HG03565 (cell line): ENCODE measurements around the gene TEC.
"Not testable (repeated sequence)": the region's sequence is repeated elsewhere in the genome, so short reads cannot be mapped to it uniquely, and the experiment has no call there.

ENCODE experiments used
- ATAC-seq: cut with Tn5 transposase; IDR thresholded peaks from one replicate; pipeline ENCODE4 v1.9.1; 2021; ENCODE audit warnings: mild to moderate bottlenecking, moderate library complexity; ENCODE audit not compliant: unreplicated experiment

Gene TEC

DNA sequence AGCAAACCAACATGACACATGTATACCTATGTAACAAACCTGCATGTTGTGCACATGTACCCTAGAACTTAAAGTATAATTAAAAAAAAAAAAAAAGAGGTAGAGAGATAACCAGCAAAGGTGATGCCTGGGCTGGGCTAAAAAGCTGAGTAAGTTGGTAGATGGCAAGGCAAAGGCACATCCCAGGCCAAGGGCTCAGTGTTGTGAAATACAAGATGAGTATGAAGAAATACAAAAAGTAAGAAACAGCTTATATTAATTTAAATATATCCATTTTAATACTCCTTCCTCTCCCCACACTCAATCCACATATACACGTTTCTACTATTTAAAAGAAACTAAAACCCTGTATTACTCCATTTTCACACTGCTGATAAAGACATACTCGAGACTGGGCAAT, 25.8 kb downstream of the TEC start:
- no peak for ATAC-seq

GRCh38 chr4:48243429-48243828, 26.2 kb downstream of the TEC start:
- no peak for ATAC-seq

GRCh38 chr4:48242511-48243195, 27.0 kb downstream of the TEC start:
- no peak for ATAC-seq

DNA sequence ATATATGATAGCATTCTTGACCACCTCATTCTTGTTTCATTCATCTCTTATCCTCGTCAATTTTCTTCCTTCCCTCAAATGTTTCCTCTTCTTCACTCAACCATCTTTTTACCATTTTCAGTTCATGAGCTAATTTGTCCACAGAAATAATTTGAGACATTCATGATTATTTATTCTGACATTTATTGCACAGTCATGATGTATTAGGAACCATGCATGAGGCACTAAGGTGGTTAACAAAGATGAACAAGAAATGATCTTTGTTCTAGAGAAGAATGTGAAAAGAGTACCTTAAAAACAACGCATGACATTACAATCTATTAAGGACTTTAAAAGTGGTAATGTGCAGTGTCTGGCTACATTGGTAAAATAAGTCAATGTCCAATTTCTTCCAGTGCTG, 27.9 kb downstream of the TEC start:
- ATAC-seq: no peak

GRCh38 chr4:48237996-48238645, 31.5 kb downstream of the TEC start:
- no peak for ATAC-seq

GRCh38 chr4:48235050-48235449, 34.6 kb downstream of the TEC start:
- ATAC-seq: no peak

GRCh38 chr4:48234575-48234974, 35.1 kb downstream of the TEC start:
- no peak for ATAC-seq

DNA sequence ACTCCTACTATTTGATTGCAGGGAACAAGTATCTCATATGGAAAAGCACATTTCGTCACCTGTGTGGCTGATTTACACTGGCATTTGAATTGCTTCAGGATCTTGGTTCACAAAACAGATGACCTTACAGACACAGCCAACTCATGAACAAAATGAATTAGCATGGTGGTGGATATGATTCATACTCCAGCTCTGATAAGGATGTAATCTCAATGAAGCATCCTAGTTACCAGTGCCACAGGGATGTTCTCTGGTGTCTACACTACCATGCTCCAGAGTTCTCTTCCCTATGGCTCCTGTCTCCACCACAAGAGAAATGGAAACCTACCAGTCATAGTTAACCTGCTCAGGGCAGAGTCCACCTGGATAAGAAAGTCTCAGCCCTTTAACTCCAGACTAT, 40.7 kb downstream of the TEC start:
- ATAC-seq: no peak

DNA sequence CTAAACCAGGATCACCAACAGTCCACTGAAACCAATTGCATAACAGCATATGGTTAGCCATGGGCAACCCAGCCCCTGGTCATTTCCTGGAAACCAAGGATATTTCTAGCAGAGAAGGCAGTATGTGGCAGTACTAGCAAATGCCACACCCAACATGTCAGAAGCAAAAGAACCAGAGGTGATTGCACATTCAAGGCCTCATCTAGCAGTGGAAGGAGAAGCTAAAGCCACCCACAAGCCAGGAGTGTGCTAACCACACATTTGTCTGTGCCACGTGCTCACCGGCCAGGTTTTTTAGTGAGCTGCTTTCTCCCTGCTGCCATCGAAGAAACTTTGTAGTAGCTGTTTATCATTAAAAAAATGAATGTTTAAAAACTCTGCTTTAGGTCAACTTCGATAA, 42.0 kb downstream of the TEC start:
- ATAC-seq: peak; percentile 52

GRCh38 chr4:48226199-48226598, 43.4 kb downstream of the TEC start:
- ATAC-seq: no peak

- no peak for ATAC-seq
Measured at GRCh38 chr4:48225368-48226141, 44.1 kb downstream of the TEC start.

DNA sequence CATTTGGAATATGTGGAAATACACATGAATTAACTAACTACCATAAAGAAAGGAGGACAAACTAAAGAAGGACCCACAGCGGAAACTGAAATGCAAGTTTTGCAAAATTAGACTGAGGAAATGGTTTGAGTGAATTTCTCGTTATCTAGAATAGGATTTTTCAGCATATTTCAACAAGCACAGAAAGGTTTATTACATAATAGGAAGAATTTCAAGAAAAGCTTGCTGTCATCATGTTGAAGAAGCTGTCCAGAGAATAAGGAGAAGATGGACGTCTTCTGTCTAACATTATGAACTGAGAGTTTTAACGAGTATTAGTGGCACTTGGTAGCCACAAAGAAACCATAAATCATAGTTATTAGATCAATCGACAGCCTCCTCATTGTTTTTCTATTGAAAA, 45.0 kb downstream of the TEC start:
- ATAC-seq: no peak

DNA sequence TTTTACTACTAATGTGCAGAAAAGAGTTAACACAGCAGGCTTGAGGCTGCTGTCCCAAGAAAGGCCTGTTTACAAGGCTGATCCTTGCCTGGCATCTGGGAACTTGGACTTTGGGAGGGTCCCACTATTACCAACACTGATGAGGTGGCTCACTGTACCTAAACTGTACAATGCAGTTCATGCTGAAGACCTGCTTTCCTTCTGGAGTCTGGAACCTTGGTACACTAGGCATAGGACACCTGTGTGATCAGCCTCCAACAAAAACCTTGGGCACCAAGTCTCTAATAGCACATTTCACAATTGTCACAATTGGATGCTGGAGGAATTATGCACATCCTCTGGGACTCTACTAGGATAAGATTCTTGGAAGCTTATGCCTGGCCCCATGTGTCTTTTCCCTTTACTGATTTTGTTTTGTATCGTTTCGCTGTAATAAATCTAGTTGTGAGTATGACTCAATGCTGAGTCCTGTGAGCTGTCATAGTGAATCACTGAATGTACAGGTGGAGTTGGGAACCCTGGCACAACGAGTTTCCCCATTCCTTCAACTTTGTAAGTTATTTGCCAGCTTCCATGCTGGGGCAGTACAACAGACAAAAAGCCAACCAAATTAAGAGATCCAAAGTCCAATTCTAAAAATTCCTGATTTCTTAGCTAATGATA, 45.9 kb downstream of the TEC start:
- no peak for ATAC-seq

- ATAC-seq: no peak
Measured at GRCh38 chr4:48222491-48222890, 47.1 kb downstream of the TEC start.

- not testable (repeated sequence) for ATAC-seq
Measured at GRCh38 chr4:48219430-48219829, 50.2 kb downstream of the TEC start.

GRCh38 chr4:48216563-48216962, 53.1 kb downstream of the TEC start:
- no peak for ATAC-seq

GRCh38 chr4:48215977-48216376, 53.7 kb downstream of the TEC start:
- ATAC-seq: no peak

GRCh38 chr4:48212165-48212564, 57.5 kb downstream of the TEC start:
- ATAC-seq: peak; percentile 88

GRCh38 chr4:48210966-48211328, 58.7 kb downstream of the TEC start:
- no peak for ATAC-seq

DNA sequence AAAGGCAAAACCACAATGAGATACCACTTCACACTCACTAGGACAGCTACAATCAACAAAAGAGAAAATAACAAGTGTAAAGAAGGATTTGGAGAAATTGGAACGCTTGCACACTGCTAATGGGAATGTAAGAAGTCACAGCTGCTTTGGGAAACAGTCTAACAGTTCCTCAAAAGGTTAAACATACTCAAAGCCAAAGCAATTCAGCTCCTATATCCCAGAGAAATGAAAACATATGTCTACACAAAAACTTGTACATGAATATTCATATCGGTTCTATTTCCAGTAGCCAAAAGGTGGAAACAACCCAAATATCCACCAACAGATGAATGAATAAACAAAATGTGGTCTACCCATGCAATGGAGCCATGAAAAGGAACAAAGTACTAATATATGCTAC, 64.0 kb downstream of the TEC start:
- ATAC-seq: no peak

- ATAC-seq: no peak
Measured at GRCh38 chr4:48205107-48205506, 64.5 kb downstream of the TEC start.

- peak; percentile 25 for ATAC-seq
Measured at GRCh38 chr4:48203819-48204218, 65.8 kb downstream of the TEC start.
